Measurements from ENCODE around the gene MIOX.
"Not testable (repeated sequence)": the region's sequence is repeated elsewhere in the genome, so short reads cannot be mapped to it uniquely, and the experiment has no call there.

Gene MIOX

GRCh38 chr22:50530877-50531545, 44.4 kb downstream of the MIOX start:
- TF ChIP-seq, protein P1, sequence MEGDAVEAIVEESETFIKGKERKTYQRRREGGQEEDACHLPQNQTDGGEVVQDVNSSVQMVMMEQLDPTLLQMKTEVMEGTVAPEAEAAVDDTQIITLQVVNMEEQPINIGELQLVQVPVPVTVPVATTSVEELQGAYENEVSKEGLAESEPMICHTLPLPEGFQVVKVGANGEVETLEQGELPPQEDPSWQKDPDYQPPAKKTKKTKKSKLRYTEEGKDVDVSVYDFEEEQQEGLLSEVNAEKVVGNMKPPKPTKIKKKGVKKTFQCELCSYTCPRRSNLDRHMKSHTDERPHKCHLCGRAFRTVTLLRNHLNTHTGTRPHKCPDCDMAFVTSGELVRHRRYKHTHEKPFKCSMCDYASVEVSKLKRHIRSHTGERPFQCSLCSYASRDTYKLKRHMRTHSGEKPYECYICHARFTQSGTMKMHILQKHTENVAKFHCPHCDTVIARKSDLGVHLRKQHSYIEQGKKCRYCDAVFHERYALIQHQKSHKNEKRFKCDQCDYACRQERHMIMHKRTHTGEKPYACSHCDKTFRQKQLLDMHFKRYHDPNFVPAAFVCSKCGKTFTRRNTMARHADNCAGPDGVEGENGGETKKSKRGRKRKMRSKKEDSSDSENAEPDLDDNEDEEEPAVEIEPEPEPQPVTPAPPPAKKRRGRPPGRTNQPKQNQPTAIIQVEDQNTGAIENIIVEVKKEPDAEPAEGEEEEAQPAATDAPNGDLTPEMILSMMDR (IDR thresholded peaks at IDR 0.05; ENCODE audit: low read length, missing control alignments) = no peak
- DNase-seq (ENCODE audit: low read depth) = peak; percentile 90
- peak overlapping the region; percentile 62 for H3K4me3 ChIP-seq (replicated peaks; ENCODE audit: low read depth, low read length)

GRCh38 chr22:50531546-50531961, 44.9 kb downstream of the MIOX start:
- TF ChIP-seq, protein P1 (IDR thresholded peaks at IDR 0.05; ENCODE audit: low read length, missing control alignments) = no peak
- DNase-seq (ENCODE audit: low read depth) = peak; percentile 42
- H3K4me3 ChIP-seq (replicated peaks; ENCODE audit: low read depth, low read length) = peak overlapping the region; percentile 62

DNA sequence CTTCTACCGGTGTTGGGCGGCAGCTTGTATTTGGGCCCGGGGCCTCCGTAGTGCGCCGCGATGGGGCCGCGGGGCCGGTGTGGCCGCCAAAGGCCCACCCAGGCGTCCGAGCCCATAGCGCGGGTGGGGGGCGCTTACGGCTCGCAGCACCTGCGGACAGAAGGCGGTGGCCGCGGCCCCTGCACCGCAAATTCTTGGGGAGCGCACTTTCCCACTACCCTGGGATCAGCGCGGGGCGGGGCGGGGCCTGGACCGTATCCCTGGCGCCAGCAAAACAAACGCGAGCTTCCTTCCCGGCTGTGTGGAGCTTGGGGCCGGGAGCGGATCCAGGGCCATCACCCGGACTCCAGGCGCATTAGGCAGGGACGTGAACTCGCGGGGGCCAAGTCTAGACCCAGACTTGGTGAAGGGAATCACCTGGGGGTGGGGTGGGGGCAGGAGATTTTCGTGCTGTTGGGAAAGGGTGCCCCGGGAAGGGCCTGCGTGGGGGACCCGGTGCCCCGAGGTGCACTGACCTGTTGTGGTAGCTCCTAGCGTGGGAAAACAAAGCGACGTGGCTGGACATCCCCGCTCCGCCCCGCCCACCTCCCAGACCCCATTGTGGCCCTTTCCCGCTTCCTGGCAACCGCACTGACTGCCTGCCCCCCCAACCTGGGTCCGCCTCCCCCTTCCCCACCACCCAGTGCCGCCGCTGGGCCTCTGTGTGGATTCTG, 45.5 kb downstream of the MIOX start:
- H3K4me3 ChIP-seq (replicated peaks; ENCODE audit: low read depth, low read length) = peak overlapping the region; percentile 62
- TF ChIP-seq, protein P1 (IDR thresholded peaks at IDR 0.05; ENCODE audit: low read length, missing control alignments) = no peak
- DNase-seq (ENCODE audit: low read depth) = peak; percentile 75

GRCh38 chr22:50532824-50533796, 46.5 kb downstream of the MIOX start:
- no peak for DNase-seq (ENCODE audit: low read depth)
- TF ChIP-seq, protein P1 (IDR thresholded peaks at IDR 0.05; ENCODE audit: low read length, missing control alignments) = no peak
- no peak overlapping the region for H3K4me3 ChIP-seq (replicated peaks; ENCODE audit: low read depth, low read length)

- DNase-seq (ENCODE audit: low read depth) = peak; percentile 83
- not testable (repeated sequence) for H3K4me3 ChIP-seq (replicated peaks; ENCODE audit: low read depth, low read length)
Observed at GRCh38 chr22:50533856-50534711, 47.4 kb downstream of the MIOX start.

GRCh38 chr22:50535113-50535512, 48.5 kb downstream of the MIOX start:
- DNase-seq (ENCODE audit: low read depth) = no peak
- H3K4me3 ChIP-seq (replicated peaks; ENCODE audit: low read depth, low read length) = no peak overlapping the region

More at GRCh38 chr22:50535113-50535512, 48.5 kb downstream of the MIOX start:
- TF ChIP-seq, protein P1 (IDR thresholded peaks at IDR 0.05; ENCODE audit: low read length, missing control alignments) = no peak
